Thymus (tissue), 2 donors: Measurements from ENCODE around the gene ACSM2B. TPM values are rescaled to one million over a fixed set of nuclear protein-coding genes. Genes with fewer than 3 reads are reported as not detected.

Source experiments
- polyA plus RNA-seq: library from polyadenylated mRNA; stranded (reverse); fragments of 200-250 nt; gene quantifications from one replicate; pipeline ENCODE4 v1.2.3, GENCODE V29; 2013
- total RNA-seq: library from RNA; stranded (reverse); fragments of 120-200 nt; gene quantifications from one replicate; pipeline ENCODE4 v1.2.4, GENCODE V29; 2013
- donor health status: healthy.

The ACSM2B gene
- total and polyA plus RNA-seq, 2 donors = 0.23 TPM; not detected in 1

Other genes starting within 250 kb of the ACSM2B start
- 0.09 TPM for gene GP2, start 248.9 kb downstream of the ACSM2B start, total RNA-seq
- 0.94 TPM for gene GP2, start 248.9 kb downstream of the ACSM2B start, polyA plus RNA-seq
- gene UMOD, start 223.7 kb downstream of the ACSM2B start, total RNA-seq = 0.28 TPM
- gene UMOD, start 223.7 kb downstream of the ACSM2B start, polyA plus RNA-seq = 0.84 TPM
- gene PDILT, start 171.6 kb downstream of the ACSM2B start, total RNA-seq = not detected
- gene PDILT, start 171.6 kb downstream of the ACSM2B start, polyA plus RNA-seq = 0.16 TPM
- 0.33 TPM for gene ACSM5, start 166.8 kb downstream of the ACSM2B start, total RNA-seq
- gene ACSM5, start 166.8 kb downstream of the ACSM2B start, polyA plus RNA-seq = 0.64 TPM
- gene ACSM2A, start 124.8 kb downstream of the ACSM2B start, total RNA-seq = 0.05 TPM
- gene ACSM2A, start 124.8 kb downstream of the ACSM2B start, polyA plus RNA-seq = 0.21 TPM
- gene ACSM1, start 121.3 kb upstream of the ACSM2B start, total RNA-seq = 0.42 TPM
- gene ACSM1, start 121.3 kb upstream of the ACSM2B start, polyA plus RNA-seq = 0.52 TPM
- 49.9 TPM for gene THUMPD1, start 165.5 kb upstream of the ACSM2B start, total RNA-seq
- 31.8 TPM for gene THUMPD1, start 165.5 kb upstream of the ACSM2B start, polyA plus RNA-seq
- 4.1 TPM for gene ACSM3, start 187.6 kb upstream of the ACSM2B start, total RNA-seq
- gene ACSM3, start 187.6 kb upstream of the ACSM2B start, polyA plus RNA-seq = 9.9 TPM
- gene ERI2, start 230.1 kb upstream of the ACSM2B start, total RNA-seq = 20.1 TPM
- gene ERI2, start 230.1 kb upstream of the ACSM2B start, polyA plus RNA-seq = 12.2 TPM
- gene REXO5, start 230.2 kb upstream of the ACSM2B start, total RNA-seq = 11.1 TPM
- 3.7 TPM for gene REXO5, start 230.2 kb upstream of the ACSM2B start, polyA plus RNA-seq